ENCODE data around the gene SSR3.

DNA sequence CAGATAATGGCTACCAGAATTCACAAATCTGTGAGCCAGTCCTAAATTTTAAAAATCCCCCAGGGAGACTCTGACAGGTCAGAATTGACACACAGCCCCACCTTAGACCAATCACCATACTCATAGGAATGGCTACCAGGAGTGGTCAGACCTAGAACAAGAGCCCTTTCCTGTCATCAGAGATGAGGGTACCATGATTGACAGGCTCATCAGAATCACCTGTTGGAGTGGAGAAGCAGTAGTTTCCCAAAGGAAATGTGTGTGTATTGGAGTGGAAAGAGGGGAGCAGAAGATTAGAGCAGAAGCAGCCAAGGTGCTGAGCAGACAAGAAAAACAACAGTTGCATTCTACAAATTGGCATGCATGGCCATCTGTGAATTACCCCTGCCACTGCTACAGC is 27.0 kb upstream of the SSR3 start:
- TF ChIP-seq ZNF8 (CRISPR knock-in tag; IDR thresholded peaks at IDR 0.05): no peak
- no peak for TF ChIP-seq BACH2 (CRISPR knock-in tag; IDR thresholded peaks at IDR 0.05; ENCODE audit: borderline replicate concordance)
- no peak for TF ChIP-seq CSDC2 (CRISPR knock-in tag; IDR thresholded peaks at IDR 0.05)
- TF ChIP-seq, protein P1, sequence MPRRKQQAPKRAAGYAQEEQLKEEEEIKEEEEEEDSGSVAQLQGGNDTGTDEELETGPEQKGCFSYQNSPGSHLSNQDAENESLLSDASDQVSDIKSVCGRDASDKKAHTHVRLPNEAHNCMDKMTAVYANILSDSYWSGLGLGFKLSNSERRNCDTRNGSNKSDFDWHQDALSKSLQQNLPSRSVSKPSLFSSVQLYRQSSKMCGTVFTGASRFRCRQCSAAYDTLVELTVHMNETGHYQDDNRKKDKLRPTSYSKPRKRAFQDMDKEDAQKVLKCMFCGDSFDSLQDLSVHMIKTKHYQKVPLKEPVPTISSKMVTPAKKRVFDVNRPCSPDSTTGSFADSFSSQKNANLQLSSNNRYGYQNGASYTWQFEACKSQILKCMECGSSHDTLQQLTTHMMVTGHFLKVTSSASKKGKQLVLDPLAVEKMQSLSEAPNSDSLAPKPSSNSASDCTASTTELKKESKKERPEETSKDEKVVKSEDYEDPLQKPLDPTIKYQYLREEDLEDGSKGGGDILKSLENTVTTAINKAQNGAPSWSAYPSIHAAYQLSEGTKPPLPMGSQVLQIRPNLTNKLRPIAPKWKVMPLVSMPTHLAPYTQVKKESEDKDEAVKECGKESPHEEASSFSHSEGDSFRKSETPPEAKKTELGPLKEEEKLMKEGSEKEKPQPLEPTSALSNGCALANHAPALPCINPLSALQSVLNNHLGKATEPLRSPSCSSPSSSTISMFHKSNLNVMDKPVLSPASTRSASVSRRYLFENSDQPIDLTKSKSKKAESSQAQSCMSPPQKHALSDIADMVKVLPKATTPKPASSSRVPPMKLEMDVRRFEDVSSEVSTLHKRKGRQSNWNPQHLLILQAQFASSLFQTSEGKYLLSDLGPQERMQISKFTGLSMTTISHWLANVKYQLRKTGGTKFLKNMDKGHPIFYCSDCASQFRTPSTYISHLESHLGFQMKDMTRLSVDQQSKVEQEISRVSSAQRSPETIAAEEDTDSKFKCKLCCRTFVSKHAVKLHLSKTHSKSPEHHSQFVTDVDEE (CRISPR knock-in tag; IDR thresholded peaks at IDR 0.05): no peak
- TF ChIP-seq ESRRG (CRISPR knock-in tag; IDR thresholded peaks at IDR 0.05): no peak
- no peak for TF ChIP-seq SNAI2 (CRISPR knock-in tag; IDR thresholded peaks at IDR 0.05)

Data from SK-N-SH treated with all-trans-retinoic acid at 6 μM for 48 hours (cell line).